ENCODE measurements around the gene PRPF4. TPM values are rescaled to one million over a fixed set of nuclear protein-coding genes. Genes with fewer than 3 reads are reported as not detected.

The PRPF4 gene
- total RNA-seq, 1 experiment from 2014 or later = 32.4 TPM

DNA sequence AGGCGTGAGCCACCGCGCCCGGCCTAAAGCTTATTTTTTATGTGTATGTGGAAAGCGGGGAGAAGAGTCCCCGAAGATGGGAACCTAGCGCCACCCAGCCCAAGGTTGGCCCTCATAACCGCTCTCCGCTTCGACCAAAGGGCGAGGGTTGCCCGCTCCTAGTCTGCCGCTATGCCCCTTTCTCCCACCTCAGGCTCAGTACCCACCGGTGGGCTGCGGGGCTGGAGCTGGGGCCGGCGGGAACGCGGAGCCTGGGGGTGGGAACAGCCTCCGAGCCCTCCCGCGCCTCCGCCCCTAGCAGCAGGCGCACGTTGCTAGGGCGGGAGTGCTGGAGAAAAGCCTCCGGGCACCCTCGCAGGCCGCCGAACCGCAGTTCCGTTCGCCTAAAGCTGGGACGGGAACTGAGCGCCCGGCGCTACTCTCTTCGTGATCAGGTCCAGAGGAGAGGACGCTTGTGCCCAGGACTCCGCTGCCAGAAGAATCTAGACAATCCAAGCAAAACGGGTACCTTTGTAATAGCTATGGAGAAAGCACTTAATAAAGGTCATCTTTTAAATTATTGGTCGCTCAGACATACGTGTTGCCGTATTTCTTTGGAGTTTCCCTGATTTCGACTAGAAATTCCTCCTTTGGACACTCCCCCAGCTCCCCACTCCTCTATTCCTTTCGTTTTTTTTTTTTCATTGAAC lies 64.7 kb downstream of the PRPF4 start, which contains the start of gene WDR31 (continued):
- TF ChIP-seq, protein P1, sequence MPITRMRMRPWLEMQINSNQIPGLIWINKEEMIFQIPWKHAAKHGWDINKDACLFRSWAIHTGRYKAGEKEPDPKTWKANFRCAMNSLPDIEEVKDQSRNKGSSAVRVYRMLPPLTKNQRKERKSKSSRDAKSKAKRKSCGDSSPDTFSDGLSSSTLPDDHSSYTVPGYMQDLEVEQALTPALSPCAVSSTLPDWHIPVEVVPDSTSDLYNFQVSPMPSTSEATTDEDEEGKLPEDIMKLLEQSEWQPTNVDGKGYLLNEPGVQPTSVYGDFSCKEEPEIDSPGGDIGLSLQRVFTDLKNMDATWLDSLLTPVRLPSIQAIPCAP (CRISPR knock-in tag; IDR thresholded peaks at IDR 0.05) = 0 out of 2 replicates have a peak, but pooled peaks have one; percentile 46
- TF ChIP-seq NFATC4 (CRISPR knock-in tag; IDR thresholded peaks at IDR 0.05) (no peak), OVOL2 (CRISPR knock-in tag; IDR thresholded peaks at IDR 0.05; ENCODE audit: borderline replicate concordance) (no peak), TP53 (CRISPR knock-in tag; IDR thresholded peaks at IDR 0.05) (no peak), ELF4 (CRISPR knock-in tag; IDR thresholded peaks at IDR 0.05; ENCODE audit: low read depth) (no peak), RELA (CRISPR knock-in tag; IDR thresholded peaks at IDR 0.05; ENCODE audit: borderline replicate concordance) (no peak), NR1H2 (CRISPR knock-in tag; IDR thresholded peaks at IDR 0.05) (no peak), ZNF121 (CRISPR knock-in tag; IDR thresholded peaks at IDR 0.05) (no peak), SOX15 (CRISPR knock-in tag; IDR thresholded peaks at IDR 0.05) (no peak), ZBTB21 (CRISPR knock-in tag; IDR thresholded peaks at IDR 0.05; ENCODE audit: borderline replicate concordance) (no peak), KAT7 (CRISPR knock-in tag; IDR thresholded peaks at IDR 0.05; ENCODE audit: borderline replicate concordance) (0 out of 2 replicates have a peak, but pooled peaks have one; percentile 87), ZNF263 (CRISPR knock-in tag; IDR thresholded peaks at IDR 0.05; ENCODE audit: low read depth) (no peak), NFYB (CRISPR knock-in tag; conservative IDR thresholded peaks at IDR 0.05; ENCODE audit: low read depth) (no peak), JUN (CRISPR knock-in tag; IDR thresholded peaks at IDR 0.05) (no peak), SMAD3 (CRISPR knock-in tag; IDR thresholded peaks at IDR 0.05; ENCODE audit: borderline replicate concordance) (no peak)
- TF ChIP-seq, protein P2, sequence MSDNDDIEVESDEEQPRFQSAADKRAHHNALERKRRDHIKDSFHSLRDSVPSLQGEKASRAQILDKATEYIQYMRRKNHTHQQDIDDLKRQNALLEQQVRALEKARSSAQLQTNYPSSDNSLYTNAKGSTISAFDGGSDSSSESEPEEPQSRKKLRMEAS (CRISPR knock-in tag; IDR thresholded peaks at IDR 0.05) = peak; percentile 86
- TF ChIP-seq, protein P3, sequence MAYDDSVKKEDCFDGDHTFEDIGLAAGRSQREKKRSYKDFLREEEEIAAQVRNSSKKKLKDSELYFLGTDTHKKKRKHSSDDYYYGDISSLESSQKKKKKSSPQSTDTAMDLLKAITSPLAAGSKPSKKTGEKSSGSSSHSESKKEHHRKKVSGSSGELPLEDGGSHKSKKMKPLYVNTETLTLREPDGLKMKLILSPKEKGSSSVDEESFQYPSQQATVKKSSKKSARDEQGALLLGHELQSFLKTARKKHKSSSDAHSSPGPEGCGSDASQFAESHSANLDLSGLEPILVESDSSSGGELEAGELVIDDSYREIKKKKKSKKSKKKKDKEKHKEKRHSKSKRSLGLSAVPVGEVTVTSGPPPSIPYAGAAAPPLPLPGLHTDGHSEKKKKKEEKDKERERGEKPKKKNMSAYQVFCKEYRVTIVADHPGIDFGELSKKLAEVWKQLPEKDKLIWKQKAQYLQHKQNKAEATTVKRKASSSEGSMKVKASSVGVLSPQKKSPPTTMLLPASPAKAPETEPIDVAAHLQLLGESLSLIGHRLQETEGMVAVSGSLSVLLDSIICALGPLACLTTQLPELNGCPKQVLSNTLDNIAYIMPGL (CRISPR knock-in tag; IDR thresholded peaks at IDR 0.05) = peak; percentile 79
- TF ChIP-seq, protein P4, sequence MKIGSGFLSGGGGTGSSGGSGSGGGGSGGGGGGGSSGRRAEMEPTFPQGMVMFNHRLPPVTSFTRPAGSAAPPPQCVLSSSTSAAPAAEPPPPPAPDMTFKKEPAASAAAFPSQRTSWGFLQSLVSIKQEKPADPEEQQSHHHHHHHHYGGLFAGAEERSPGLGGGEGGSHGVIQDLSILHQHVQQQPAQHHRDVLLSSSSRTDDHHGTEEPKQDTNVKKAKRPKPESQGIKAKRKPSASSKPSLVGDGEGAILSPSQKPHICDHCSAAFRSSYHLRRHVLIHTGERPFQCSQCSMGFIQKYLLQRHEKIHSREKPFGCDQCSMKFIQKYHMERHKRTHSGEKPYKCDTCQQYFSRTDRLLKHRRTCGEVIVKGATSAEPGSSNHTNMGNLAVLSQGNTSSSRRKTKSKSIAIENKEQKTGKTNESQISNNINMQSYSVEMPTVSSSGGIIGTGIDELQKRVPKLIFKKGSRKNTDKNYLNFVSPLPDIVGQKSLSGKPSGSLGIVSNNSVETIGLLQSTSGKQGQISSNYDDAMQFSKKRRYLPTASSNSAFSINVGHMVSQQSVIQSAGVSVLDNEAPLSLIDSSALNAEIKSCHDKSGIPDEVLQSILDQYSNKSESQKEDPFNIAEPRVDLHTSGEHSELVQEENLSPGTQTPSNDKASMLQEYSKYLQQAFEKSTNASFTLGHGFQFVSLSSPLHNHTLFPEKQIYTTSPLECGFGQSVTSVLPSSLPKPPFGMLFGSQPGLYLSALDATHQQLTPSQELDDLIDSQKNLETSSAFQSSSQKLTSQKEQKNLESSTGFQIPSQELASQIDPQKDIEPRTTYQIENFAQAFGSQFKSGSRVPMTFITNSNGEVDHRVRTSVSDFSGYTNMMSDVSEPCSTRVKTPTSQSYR (CRISPR knock-in tag; IDR thresholded peaks at IDR 0.05) = no peak
- TF ChIP-seq, protein P5, sequence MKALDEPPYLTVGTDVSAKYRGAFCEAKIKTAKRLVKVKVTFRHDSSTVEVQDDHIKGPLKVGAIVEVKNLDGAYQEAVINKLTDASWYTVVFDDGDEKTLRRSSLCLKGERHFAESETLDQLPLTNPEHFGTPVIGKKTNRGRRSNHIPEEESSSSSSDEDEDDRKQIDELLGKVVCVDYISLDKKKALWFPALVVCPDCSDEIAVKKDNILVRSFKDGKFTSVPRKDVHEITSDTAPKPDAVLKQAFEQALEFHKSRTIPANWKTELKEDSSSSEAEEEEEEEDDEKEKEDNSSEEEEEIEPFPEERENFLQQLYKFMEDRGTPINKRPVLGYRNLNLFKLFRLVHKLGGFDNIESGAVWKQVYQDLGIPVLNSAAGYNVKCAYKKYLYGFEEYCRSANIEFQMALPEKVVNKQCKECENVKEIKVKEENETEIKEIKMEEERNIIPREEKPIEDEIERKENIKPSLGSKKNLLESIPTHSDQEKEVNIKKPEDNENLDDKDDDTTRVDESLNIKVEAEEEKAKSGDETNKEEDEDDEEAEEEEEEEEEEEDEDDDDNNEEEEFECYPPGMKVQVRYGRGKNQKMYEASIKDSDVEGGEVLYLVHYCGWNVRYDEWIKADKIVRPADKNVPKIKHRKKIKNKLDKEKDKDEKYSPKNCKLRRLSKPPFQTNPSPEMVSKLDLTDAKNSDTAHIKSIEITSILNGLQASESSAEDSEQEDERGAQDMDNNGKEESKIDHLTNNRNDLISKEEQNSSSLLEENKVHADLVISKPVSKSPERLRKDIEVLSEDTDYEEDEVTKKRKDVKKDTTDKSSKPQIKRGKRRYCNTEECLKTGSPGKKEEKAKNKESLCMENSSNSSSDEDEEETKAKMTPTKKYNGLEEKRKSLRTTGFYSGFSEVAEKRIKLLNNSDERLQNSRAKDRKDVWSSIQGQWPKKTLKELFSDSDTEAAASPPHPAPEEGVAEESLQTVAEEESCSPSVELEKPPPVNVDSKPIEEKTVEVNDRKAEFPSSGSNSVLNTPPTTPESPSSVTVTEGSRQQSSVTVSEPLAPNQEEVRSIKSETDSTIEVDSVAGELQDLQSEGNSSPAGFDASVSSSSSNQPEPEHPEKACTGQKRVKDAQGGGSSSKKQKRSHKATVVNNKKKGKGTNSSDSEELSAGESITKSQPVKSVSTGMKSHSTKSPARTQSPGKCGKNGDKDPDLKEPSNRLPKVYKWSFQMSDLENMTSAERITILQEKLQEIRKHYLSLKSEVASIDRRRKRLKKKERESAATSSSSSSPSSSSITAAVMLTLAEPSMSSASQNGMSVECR (CRISPR knock-in tag; IDR thresholded peaks at IDR 0.05; ENCODE audit: borderline replicate concordance) = peak; percentile 33; the same call in 1 of the 2 replicates
- TF ChIP-seq, protein P6, sequence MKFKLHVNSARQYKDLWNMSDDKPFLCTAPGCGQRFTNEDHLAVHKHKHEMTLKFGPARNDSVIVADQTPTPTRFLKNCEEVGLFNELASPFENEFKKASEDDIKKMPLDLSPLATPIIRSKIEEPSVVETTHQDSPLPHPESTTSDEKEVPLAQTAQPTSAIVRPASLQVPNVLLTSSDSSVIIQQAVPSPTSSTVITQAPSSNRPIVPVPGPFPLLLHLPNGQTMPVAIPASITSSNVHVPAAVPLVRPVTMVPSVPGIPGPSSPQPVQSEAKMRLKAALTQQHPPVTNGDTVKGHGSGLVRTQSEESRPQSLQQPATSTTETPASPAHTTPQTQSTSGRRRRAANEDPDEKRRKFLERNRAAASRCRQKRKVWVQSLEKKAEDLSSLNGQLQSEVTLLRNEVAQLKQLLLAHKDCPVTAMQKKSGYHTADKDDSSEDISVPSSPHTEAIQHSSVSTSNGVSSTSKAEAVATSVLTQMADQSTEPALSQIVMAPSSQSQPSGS (CRISPR knock-in tag; IDR thresholded peaks at IDR 0.05; ENCODE audit: borderline replicate concordance, low read depth) = no peak
- TF ChIP-seq, protein P7, sequence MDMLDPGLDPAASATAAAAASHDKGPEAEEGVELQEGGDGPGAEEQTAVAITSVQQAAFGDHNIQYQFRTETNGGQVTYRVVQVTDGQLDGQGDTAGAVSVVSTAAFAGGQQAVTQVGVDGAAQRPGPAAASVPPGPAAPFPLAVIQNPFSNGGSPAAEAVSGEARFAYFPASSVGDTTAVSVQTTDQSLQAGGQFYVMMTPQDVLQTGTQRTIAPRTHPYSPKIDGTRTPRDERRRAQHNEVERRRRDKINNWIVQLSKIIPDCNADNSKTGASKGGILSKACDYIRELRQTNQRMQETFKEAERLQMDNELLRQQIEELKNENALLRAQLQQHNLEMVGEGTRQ (CRISPR knock-in tag; IDR thresholded peaks at IDR 0.05) = peak; percentile 38; the same call in 1 of the 2 replicates
- TF ChIP-seq, protein P8, sequence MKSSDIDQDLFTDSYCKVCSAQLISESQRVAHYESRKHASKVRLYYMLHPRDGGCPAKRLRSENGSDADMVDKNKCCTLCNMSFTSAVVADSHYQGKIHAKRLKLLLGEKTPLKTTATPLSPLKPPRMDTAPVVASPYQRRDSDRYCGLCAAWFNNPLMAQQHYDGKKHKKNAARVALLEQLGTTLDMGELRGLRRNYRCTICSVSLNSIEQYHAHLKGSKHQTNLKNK (CRISPR knock-in tag; IDR thresholded peaks at IDR 0.05) = no peak
- TF ChIP-seq, protein P9, sequence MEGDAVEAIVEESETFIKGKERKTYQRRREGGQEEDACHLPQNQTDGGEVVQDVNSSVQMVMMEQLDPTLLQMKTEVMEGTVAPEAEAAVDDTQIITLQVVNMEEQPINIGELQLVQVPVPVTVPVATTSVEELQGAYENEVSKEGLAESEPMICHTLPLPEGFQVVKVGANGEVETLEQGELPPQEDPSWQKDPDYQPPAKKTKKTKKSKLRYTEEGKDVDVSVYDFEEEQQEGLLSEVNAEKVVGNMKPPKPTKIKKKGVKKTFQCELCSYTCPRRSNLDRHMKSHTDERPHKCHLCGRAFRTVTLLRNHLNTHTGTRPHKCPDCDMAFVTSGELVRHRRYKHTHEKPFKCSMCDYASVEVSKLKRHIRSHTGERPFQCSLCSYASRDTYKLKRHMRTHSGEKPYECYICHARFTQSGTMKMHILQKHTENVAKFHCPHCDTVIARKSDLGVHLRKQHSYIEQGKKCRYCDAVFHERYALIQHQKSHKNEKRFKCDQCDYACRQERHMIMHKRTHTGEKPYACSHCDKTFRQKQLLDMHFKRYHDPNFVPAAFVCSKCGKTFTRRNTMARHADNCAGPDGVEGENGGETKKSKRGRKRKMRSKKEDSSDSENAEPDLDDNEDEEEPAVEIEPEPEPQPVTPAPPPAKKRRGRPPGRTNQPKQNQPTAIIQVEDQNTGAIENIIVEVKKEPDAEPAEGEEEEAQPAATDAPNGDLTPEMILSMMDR (IDR thresholded peaks at IDR 0.05) = no peak

All from WTC11 (cell line).